MM.1S (cell line): Measurements from ENCODE around the gene BTBD9.

ENCODE experiments used
- CTCF ChIP-seq: fragments of 300-600 bp; sonication (generic); IDR thresholded peaks from 2 replicates; pipeline ENCODE4 v1.5.1; 2016; ENCODE audit warnings: antibody characterized with exemption, low read length, mixed read lengths
- EZH2 ChIP-seq: fragments of 300-600 bp; sonication (generic); optimal IDR thresholded peaks from 2 replicates; pipeline ENCODE3; 2017; ENCODE audit warnings: low read depth, mild to moderate bottlenecking, antibody characterized with exemption, low read length, mixed read lengths
- EZH2phosphoT487 ChIP-seq: fragments of 300-600 bp; sonication (generic); IDR thresholded peaks from 2 replicates; pipeline ENCODE4 v1.6.1; 2018; ENCODE audit warnings: antibody characterized with exemption, low read length

GRCh38 chr6:38678178-38678760, 38.5 kb upstream of the BTBD9 start:
- TF ChIP-seq CTCF (no peak), EZH2 (no peak), EZH2phosphoT487 (no peak)
